Measurements from ENCODE around the gene NLRP3. TPM values are rescaled to one million over a fixed set of nuclear protein-coding genes. Genes with fewer than 3 reads are reported as not detected.

The NLRP3 gene
- total RNA-seq, 3 donors from 2014 or later, result 0.66 to 7.8 (median 3.2) TPM

DNA sequence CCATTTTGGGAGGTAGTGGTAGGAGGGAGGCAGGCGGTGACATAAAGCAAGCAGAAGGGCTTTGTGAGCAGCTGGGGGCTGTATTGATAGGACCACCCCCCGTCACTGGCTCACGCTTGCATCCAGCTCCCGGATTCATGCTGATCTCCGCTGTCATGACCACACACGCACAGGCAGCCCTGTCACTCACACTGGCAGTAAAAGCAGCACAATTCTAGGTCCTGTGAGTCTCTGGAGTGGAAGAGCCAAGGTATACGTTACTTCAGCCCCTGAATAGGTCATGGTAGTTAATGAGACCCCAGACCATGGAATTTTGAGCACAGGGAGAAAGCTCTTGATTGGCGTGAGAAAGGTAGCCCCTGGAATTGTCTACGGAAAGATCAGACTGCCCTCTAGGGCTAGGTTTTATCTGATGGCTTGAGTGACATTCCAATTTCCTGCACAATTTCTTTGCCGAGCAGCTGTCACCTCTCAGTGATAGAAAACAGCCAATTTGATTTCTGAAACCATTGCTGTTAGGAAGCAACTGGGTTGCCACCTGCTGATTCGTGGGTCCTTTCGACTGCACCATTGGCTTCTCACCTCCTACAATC, 36.6 kb downstream of the NLRP3 start:
- no peak for TF ChIP-seq POLR2A (IDR thresholded peaks at IDR 0.05)
- TF ChIP-seq, protein P1, sequence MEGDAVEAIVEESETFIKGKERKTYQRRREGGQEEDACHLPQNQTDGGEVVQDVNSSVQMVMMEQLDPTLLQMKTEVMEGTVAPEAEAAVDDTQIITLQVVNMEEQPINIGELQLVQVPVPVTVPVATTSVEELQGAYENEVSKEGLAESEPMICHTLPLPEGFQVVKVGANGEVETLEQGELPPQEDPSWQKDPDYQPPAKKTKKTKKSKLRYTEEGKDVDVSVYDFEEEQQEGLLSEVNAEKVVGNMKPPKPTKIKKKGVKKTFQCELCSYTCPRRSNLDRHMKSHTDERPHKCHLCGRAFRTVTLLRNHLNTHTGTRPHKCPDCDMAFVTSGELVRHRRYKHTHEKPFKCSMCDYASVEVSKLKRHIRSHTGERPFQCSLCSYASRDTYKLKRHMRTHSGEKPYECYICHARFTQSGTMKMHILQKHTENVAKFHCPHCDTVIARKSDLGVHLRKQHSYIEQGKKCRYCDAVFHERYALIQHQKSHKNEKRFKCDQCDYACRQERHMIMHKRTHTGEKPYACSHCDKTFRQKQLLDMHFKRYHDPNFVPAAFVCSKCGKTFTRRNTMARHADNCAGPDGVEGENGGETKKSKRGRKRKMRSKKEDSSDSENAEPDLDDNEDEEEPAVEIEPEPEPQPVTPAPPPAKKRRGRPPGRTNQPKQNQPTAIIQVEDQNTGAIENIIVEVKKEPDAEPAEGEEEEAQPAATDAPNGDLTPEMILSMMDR (IDR thresholded peaks at IDR 0.05), result no peak
- no peak for TF ChIP-seq POLR2AphosphoS5 (IDR thresholded peaks at IDR 0.05)
- no peaks in the 10 kb centered on the region for H3K36me3 ChIP-seq
- no peak for DNase-seq (ENCODE audit: low spot score in 2 of 2)
- no peak overlapping the region for H3K27ac ChIP-seq
- intact Hi-C loops (cut with DNase I; ENCODE audit: low total_unique reads), result no loop called here
- H3K9me3 ChIP-seq, result no peaks in the 10 kb centered on the region
- H3K27me3 ChIP-seq, result peaks cover 0 to 12% of the 10 kb centered on the region in 2 donors
- no peak overlapping the region for H3K4me3 ChIP-seq
- H3K4me1 ChIP-seq, result no peaks in the 10 kb centered on the region

DNA sequence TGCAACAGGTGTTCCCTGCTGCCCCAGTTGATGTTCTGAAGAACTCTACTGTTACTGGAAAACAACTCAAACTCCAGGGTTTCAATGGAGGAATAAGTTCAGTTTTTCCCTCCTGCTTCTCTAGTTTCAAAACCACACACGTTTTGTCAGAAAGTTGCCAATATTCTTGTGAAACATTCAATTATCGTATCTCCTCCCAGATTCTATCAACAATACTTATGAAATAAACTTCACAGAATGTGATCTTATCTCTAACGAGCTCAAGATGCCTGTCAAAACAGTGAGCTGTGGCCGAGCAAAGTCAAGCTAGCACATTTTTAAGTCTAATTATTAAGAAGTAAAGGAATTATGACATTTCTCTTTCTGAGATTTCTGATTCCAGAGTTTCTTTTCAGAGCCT, 37.3 kb downstream of the NLRP3 start:
- Histone ChIP-seq H3K27ac (no peak overlapping the region), H3K27me3 (peaks cover 0 to 12% of the 10 kb centered on the region in 2 donors), H3K9me3 (no peaks in the 10 kb centered on the region), H3K4me1 (no peaks in the 10 kb centered on the region), H3K36me3 (no peaks in the 10 kb centered on the region), H3K4me3 (no peak overlapping the region)
- no peak for TF ChIP-seq POLR2AphosphoS5 (IDR thresholded peaks at IDR 0.05)
- no peak for TF ChIP-seq POLR2A (IDR thresholded peaks at IDR 0.05)
- TF ChIP-seq, protein P1 (IDR thresholded peaks at IDR 0.05), result no peak
- intact Hi-C loops (cut with DNase I; ENCODE audit: low total_unique reads), result no loop called here
- DNase-seq (ENCODE audit: low spot score in 2 of 2), result no peak

DNA sequence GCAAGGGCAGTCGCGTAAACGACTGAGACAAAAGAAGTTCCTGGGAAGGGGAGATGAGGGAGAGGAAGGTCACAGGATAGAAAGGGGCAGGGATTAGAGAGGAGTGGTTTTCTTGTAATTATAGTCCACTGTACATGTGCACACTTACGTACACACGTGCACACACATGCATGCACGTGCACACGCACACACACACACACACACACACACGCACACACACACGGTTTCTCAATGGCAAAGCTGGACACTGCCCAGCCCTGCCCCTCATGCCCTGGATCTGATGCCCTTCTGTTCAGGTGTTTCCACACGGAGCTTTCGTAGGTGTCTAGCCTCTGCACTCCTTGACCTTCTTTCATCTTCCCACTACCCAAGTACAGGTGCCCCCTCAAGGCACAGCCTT, 38.0 kb downstream of the NLRP3 start:
- no peak for DNase-seq (ENCODE audit: low spot score in 2 of 2)
- no peak overlapping the region for H3K4me3 ChIP-seq
- no peaks in the 10 kb centered on the region for H3K9me3 ChIP-seq
- H3K4me1 ChIP-seq, result no peaks in the 10 kb centered on the region
- no peaks in the 10 kb centered on the region for H3K36me3 ChIP-seq
- H3K27ac ChIP-seq, result no peak overlapping the region
- intact Hi-C loops (cut with DNase I; ENCODE audit: low total_unique reads), result no loop called here
- peaks cover 0 to 12% of the 10 kb centered on the region in 2 donors for H3K27me3 ChIP-seq
- TF ChIP-seq, protein P1 (IDR thresholded peaks at IDR 0.05), result no peak
- TF ChIP-seq POLR2A (IDR thresholded peaks at IDR 0.05) (no peak), POLR2AphosphoS5 (IDR thresholded peaks at IDR 0.05) (no peak)

DNA sequence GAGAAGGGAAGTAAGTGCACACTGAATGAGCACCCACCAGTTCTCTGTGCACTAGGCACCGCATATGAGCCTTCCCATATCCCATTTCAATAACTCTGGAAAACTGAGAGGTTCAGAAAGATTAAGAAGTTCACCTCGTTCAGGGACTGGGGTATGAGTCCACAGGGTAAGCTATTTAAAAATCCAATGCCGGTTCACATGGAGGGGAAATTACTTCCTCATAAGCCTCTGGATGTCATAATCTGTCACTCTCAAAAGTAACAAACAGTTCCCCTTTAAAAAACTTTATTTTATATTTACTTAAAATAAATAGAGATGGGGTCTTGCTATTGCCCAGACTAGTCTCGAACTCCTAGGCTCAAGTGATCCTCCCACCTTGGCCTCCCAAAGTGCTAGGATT, 40.0 kb downstream of the NLRP3 start:
- Histone ChIP-seq H3K36me3 (no peaks in the 10 kb centered on the region), H3K4me3 (no peak overlapping the region), H3K27ac (no peak overlapping the region), H3K4me1 (no peaks in the 10 kb centered on the region), H3K9me3 (no peaks in the 10 kb centered on the region), H3K27me3 (peaks cover 0 to 12% of the 10 kb centered on the region in 2 donors)
- DNase-seq (ENCODE audit: low spot score in 2 of 2), result no peak
- intact Hi-C loops (cut with DNase I; ENCODE audit: low total_unique reads), result no loop called here
- TF ChIP-seq, protein P1 (IDR thresholded peaks at IDR 0.05), result no peak
- TF ChIP-seq POLR2A (IDR thresholded peaks at IDR 0.05) (no peak), POLR2AphosphoS5 (IDR thresholded peaks at IDR 0.05) (no peak)

DNA sequence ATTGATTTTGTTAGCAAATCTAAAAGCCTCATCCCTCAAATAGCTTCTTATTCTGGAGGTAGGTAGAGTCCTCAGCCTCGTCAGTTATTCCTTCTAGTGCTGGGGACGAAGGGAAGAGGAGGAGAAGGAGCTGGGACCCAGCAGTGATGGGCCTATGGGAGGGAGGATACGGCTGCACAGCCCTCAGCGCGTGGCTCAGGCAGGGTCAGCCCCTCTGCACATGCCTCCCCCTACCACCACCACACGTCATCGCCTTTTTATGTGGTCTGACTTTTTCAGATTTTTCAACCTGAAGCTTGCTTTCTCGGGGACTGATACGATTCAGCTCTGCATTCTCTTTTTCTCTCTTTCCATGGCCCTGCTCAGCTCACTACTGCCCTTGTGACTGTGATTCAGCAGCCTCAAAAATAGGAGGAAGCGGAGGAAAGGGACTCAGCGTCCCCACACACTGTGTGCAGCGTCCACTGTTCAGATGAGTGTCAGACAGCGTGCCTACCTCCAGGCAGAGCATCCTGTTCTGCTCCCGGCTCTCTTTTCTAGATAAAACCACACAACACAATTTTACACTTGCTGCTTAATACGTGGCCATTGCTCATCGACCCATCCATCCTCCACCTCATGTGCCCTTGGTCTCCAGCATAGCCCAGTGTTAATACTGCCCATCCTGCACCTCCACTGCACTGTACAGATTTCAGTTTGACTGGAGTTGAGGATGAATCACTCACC, 41.1 kb downstream of the NLRP3 start:
- TF ChIP-seq POLR2A (IDR thresholded peaks at IDR 0.05), result no peak
- TF ChIP-seq, protein P1 (IDR thresholded peaks at IDR 0.05), result no peak
- TF ChIP-seq POLR2AphosphoS5 (IDR thresholded peaks at IDR 0.05), result no peak
- H3K9me3 ChIP-seq, result no peaks in the 10 kb centered on the region
- DNase-seq (ENCODE audit: low spot score in 2 of 2), result no peak
- H3K27ac ChIP-seq, result no peak overlapping the region
- intact Hi-C loops (cut with DNase I; ENCODE audit: low total_unique reads), result no loop called here
- no peak overlapping the region for H3K4me3 ChIP-seq
- H3K4me1 ChIP-seq, result no peaks in the 10 kb centered on the region
- no peaks in the 10 kb centered on the region for H3K36me3 ChIP-seq
- peaks cover 0 to 5% of the 10 kb centered on the region in 2 donors for H3K27me3 ChIP-seq
